GM12878 (cell line): ENCODE measurements around the gene ZBTB34. TPM values are rescaled to one million over a fixed set of nuclear protein-coding genes. Genes with fewer than 3 reads are reported as not detected.

Source experiments
- ATAC-seq: fragments of 200-7000 bp; cut with Tn5 transposase; 3 replicates; pipeline ENCODE4 v1.9.1; 2020; ENCODE audit warnings: mild to moderate bottlenecking, moderate library complexity
- BruUV-seq: library from RNA; stranded (reverse); fragments of 400-500 nt; replicated peaks from 2 replicates; lab custom pipeline; 2021; lab: Mats Ljungman, UMichigan
- CTCF ChIA-PET: fragments of 300-600 bp; sonication (Branson Sonifier 250); formaldehyde crosslinking; extraction: SDS; loops from one replicate; lab custom pipeline; 2021; ENCODE audit warnings: inconsistent platforms; lab: Yijun Ruan, JAX
- POLR2A ChIA-PET: fragments of 350-600 bp; formaldehyde crosslinking; extraction: SDS; loops from one replicate; lab custom pipeline; 2021; ENCODE audit warnings: inconsistent platforms; lab: Charles Lee
- RAD21 ChIA-PET: fragments of 300-600 bp; sonication (Branson Sonifier 250); formaldehyde crosslinking; loops from one replicate; lab custom pipeline; 2023; ENCODE audit warnings: antibody characterized with exemption; ENCODE audit not compliant: unreplicated experiment; lab: Charles Lee
- SMC1A ChIA-PET: fragments of 300-600 bp; sonication (Branson Sonifier 250); formaldehyde crosslinking; loops from one replicate; lab custom pipeline; 2023; ENCODE audit not compliant: unreplicated experiment, uncharacterized antibody; lab: Charles Lee
- DNase-seq: peaks from one replicate; pipeline ENCODE4 v3.0.0-alpha.2; 2011; ENCODE audit warnings: low read depth, low spot score
- FAIRE-seq: peaks from 3 replicates; lab custom pipeline; 2011; peaks lifted over from hg19 to GRCh38; lab: Jason Lieb, UNC
- H2AFZ ChIP-seq: 2 replicates; pipeline ENCODE4 v1.6.0; 2011; ENCODE audit warnings: low read depth, low read length, control low read depth; ENCODE audit not compliant: control insufficient read depth
- H3K27ac ChIP-seq: 2 replicates; pipeline ENCODE4 v1.5.1; 2011; ENCODE audit warnings: control low read depth; ENCODE audit not compliant: control insufficient read depth, insufficient read depth
- H3K27me3 ChIP-seq, 2 experiments: replicated peaks in 1 of 2; 2 replicates each; pipeline versions ENCODE4 v1.6.0 to v1.6.1; 2011; ENCODE audit warnings: low read length in 1 of 2; ENCODE audit not compliant: control insufficient read depth in 2 of 2, insufficient read depth in 2 of 2
- H3K36me3 ChIP-seq, 2 experiments: 2 replicates each; pipeline ENCODE4 v1.5.1; 2011; ENCODE audit warnings: low read length in 1 of 2; ENCODE audit not compliant: control insufficient read depth in 2 of 2, insufficient read depth in 2 of 2
- H3K4me1 ChIP-seq: 2 replicates; pipeline ENCODE4 v1.6.1; 2011; ENCODE audit warnings: mild to moderate bottlenecking, low read length, moderate library complexity, mixed read lengths; ENCODE audit not compliant: control insufficient read depth, insufficient read depth
- H3K4me2 ChIP-seq: 2 replicates; pipeline ENCODE4 v1.6.0; 2011; ENCODE audit warnings: control low read depth; ENCODE audit not compliant: control insufficient read depth, insufficient read depth
- H3K4me3 ChIP-seq: fragments of 200-600 bp; sonication (generic); 2 replicates; pipeline ENCODE4 v1.5.1; 2016
- H3K79me2 ChIP-seq: 2 replicates; pipeline ENCODE4 v1.6.0; 2011; ENCODE audit warnings: low read length; ENCODE audit not compliant: control insufficient read depth, insufficient read depth
- H3K9ac ChIP-seq: 2 replicates; pipeline ENCODE4 v1.8.0; 2011; ENCODE audit warnings: low read length, control low read depth, mixed read lengths; ENCODE audit not compliant: control insufficient read depth, insufficient read depth
- H3K9me3 ChIP-seq: replicated peaks from 3 replicates; pipeline ENCODE4 v1.5.1; 2011; ENCODE audit warnings: mild to moderate bottlenecking, low read length; ENCODE audit not compliant: control insufficient read depth, insufficient read depth
- H4K20me1 ChIP-seq: 2 replicates; pipeline ENCODE4 v1.6.0; 2011; ENCODE audit not compliant: control insufficient read depth, insufficient read depth
- BMI1 ChIP-seq: fragments of 450-650 bp; IDR thresholded peaks from 2 replicates; pipeline ENCODE4 v1.6.1; 2016; ENCODE audit warnings: mild to moderate bottlenecking, moderate library complexity, borderline replicate concordance
- CBFB ChIP-seq: IDR thresholded peaks from 2 replicates; pipeline ENCODE4 v1.6.1; 2016; ENCODE audit warnings: antibody characterized with exemption, low read depth
- CREB1 ChIP-seq: IDR thresholded peaks from 2 replicates; pipeline ENCODE4 v1.6.1; 2012; ENCODE audit warnings: low read depth, mild to moderate bottlenecking, inconsistent platforms
- EZH2 ChIP-seq: IDR thresholded peaks from 2 replicates; pipeline ENCODE4 v1.6.1; 2012; ENCODE audit warnings: low read depth, mild to moderate bottlenecking, control low read depth, inconsistent platforms, low read length, borderline replicate concordance; ENCODE audit not compliant: control insufficient read depth
- FOXM1 ChIP-seq: IDR thresholded peaks from 2 replicates; pipeline ENCODE4 v1.6.1; 2012; ENCODE audit warnings: low read depth, mild to moderate bottlenecking, inconsistent platforms, low read length, moderate library complexity
- KLF5 ChIP-seq: fragments of 450-650 bp; IDR thresholded peaks from 2 replicates; pipeline ENCODE4 v1.6.1; 2014; ENCODE audit warnings: mild to moderate bottlenecking; ENCODE audit not compliant: partially characterized antibody
- MEF2A ChIP-seq: IDR thresholded peaks from 2 replicates; pipeline ENCODE4 v1.6.1; 2011; ENCODE audit warnings: low read depth, mild to moderate bottlenecking, low read length, moderate library complexity; ENCODE audit not compliant: insufficient read depth
- MTA3 ChIP-seq: IDR thresholded peaks from 2 replicates; pipeline ENCODE4 v1.6.1; 2012; ENCODE audit warnings: low read length, inconsistent platforms, borderline replicate concordance
- NBN ChIP-seq: fragments of 450-650 bp; IDR thresholded peaks from 2 replicates; pipeline ENCODE4 v1.6.1; 2016
- RFX5 ChIP-seq: IDR thresholded peaks from 2 replicates; pipeline ENCODE4 v1.6.1; 2011; ENCODE audit warnings: low read depth, low read length, improper control_type of control experiment
- SMAD5 ChIP-seq: IDR thresholded peaks from 2 replicates; pipeline ENCODE4 v1.6.1; 2016; ENCODE audit warnings: antibody characterized with exemption, low read depth
- SMC3 ChIP-seq: IDR thresholded peaks from 2 replicates; pipeline ENCODE4 v1.6.1; 2011; ENCODE audit warnings: low read length, improper control_type of control experiment, borderline replicate concordance
- SREBF1 ChIP-seq: IDR thresholded peaks from 2 replicates; pipeline ENCODE4 v1.6.1; 2012; ENCODE audit warnings: mild to moderate bottlenecking, low read length
- SRF ChIP-seq, 2 experiments: IDR thresholded peaks; 2 replicates each; pipeline ENCODE4 v1.6.1; 2011; ENCODE audit warnings: low read depth in 2 of 2, low read length in 2 of 2, mild to moderate bottlenecking in 1 of 2, moderate library complexity in 1 of 2
- SUZ12 ChIP-seq: fragments of 200-600 bp; sonication (generic); IDR thresholded peaks from one replicate; pipeline ENCODE4 v1.6.1; 2018; ENCODE audit warnings: antibody characterized with exemption, mild to moderate bottlenecking; ENCODE audit not compliant: unreplicated experiment
- WGBS: methylation state at CpG from one replicate; pipeline ENCODE4 v1.1.6; 2016; ENCODE audit warnings: low lambda C conversion rate; ENCODE audit not compliant: insufficient replicate concordance, insufficient coverage; ENCODE audit errors: missing lambda C conversion rate; 5-methylcytosine and 5-hydroxymethylcytosine counted together
- in situ Hi-C: fragments of 300-500 bp; cut with MboI; formaldehyde crosslinking; loops from 9 replicates; pipeline ENCODE4 v1.14.3; 2018; ENCODE audit warnings: mixed read lengths
- intact Hi-C: fragments of 100-400 bp; cut with micrococcal nuclease; formaldehyde crosslinking; loops from one replicate; pipeline ENCODE4 v1.14.2; 2022; ENCODE audit not compliant: unreplicated experiment
- polyA plus RNA-seq, 11 experiments: library from polyadenylated mRNA; depleted of rRNA in 4 of 11; unstranded in 6 of 11; stranded (reverse) in 5 of 11; fragments of >200 nt; fragmentation: Nextera tagmentation in 4 of 11; fragmentation: Illumina TruSeq in 1 of 11; extraction: Ambion mirVana in 4 of 11; extraction: Trizol in 1 of 11; gene quantifications; 1 replicate in 1 of 11; 2 replicates in 10 of 11; pipeline versions ENCODE4 v1.2.1 to v1.2.3, GENCODE V29; 2011 to 2016; ENCODE audit warnings: inconsistent platforms in 2 of 11, missing spikeins in 2 of 11, low read depth in 1 of 11
- total RNA-seq, 4 experiments: library from RNA; depleted of rRNA in 3 of 4; stranded (reverse); fragments of >200 nt in 3 of 4; fragmentation: Illumina TruSeq in 1 of 4; extraction: Trizol in 1 of 4; gene quantifications; 2 replicates each; pipeline versions ENCODE4 v1.2.1 to v1.2.3, GENCODE V29; 2013 to 2021

The ZBTB34 gene
- total and polyA plus RNA-seq, 10 of the 15 experiments (the other 5 are each of a cell fraction or from before 2014, with no cell fraction given), result 0.71 to 11.3 (median 3.8) TPM

GRCh38 chr9:126885131-126885641, 24.7 kb downstream of the ZBTB34 start:
- in situ Hi-C loops (no loop called here), intact Hi-C loops (no loop called here)
- H3K79me2 ChIP-seq, result no peaks in the 10 kb centered on the region
- H3K9ac ChIP-seq, result no peak overlapping the region
- peaks cover 6 to 15% of the 10 kb centered on the region in 2 experiments for H3K36me3 ChIP-seq
- CTCF ChIA-PET, result no interaction called here
- no peak overlapping the region for H3K4me2 ChIP-seq
- RAD21 ChIA-PET, result no interaction called here
- no peaks in the 10 kb centered on the region for H3K9me3 ChIP-seq
- SMC1A ChIA-PET, result interaction anchor here (2.2 kb wide), 1 partner anchor 16 kb away, joined by 5 read pairs; no protein-coding TSS in a partner anchor
- no peaks in the 10 kb centered on the region for H4K20me1 ChIP-seq
- H2AFZ ChIP-seq, result no peak overlapping the region
- no peak for TF ChIP-seq KLF5
- no peak for TF ChIP-seq EZH2
- TF ChIP-seq CREB1, result no peak
- TF ChIP-seq MEF2A, result no peak
- TF ChIP-seq MTA3, result no peak
- TF ChIP-seq NBN, result no peak
- no peak for TF ChIP-seq BMI1
- no peak for TF ChIP-seq SMAD5
- no peak for TF ChIP-seq SUZ12
- TF ChIP-seq SMC3, result no peak
- no peak for TF ChIP-seq FOXM1
- TF ChIP-seq CBFB, result no peak
- TF ChIP-seq SRF (IDR thresholded peaks at IDR 0.05; ENCODE audit: low read depth in 2 of 2, low read length in 2 of 2), result no peak
- no peak for TF ChIP-seq SREBF1
- no peak for TF ChIP-seq RFX5
- H3K4me3 ChIP-seq, result no peak overlapping the region
- no peak for DNase-seq
- 89% methylated on average over 6 of the region's 6 CpGs for WGBS
- no peak for ATAC-seq
- no peaks in the 10 kb centered on the region for H3K4me1 ChIP-seq
- FAIRE-seq, result no peak
- BruUV-seq, result no TSS peak
- no peak overlapping the region for H3K27ac ChIP-seq
- POLR2A ChIA-PET, result no interaction called here
- no peaks in the 10 kb centered on the region for H3K27me3 ChIP-seq
